Endothelial cell of umbilical vein (primary cell): ENCODE measurements around the gene CLEC16A.

Experiments used
- EZH2 ChIP-seq: IDR thresholded peaks from 2 replicates; pipeline ENCODE4 v1.6.1; 2012; ENCODE audit warnings: borderline replicate concordance, low read depth, mild to moderate bottlenecking, moderate library complexity, low read length, inconsistent platforms; ENCODE audit not compliant: severe bottlenecking
- GATA2 ChIP-seq: IDR thresholded peaks from 2 replicates; pipeline ENCODE4 v1.7.0; 2011; ENCODE audit warnings: low read depth, mild to moderate bottlenecking, moderate library complexity, mixed read lengths, low read length; ENCODE audit not compliant: insufficient read length, insufficient read depth
- MAX ChIP-seq: IDR thresholded peaks from 2 replicates; pipeline ENCODE4 v1.6.1; 2011; ENCODE audit not compliant: insufficient read depth, insufficient read length
- MYC ChIP-seq: IDR thresholded peaks from one replicate; pipeline ENCODE4 v1.6.1; 2011; ENCODE audit warnings: mild to moderate bottlenecking, low read depth, low read length
- POLR2AphosphoS5 ChIP-seq: IDR thresholded peaks from 2 replicates; pipeline ENCODE4 v1.6.1; 2012; ENCODE audit warnings: low read depth, mild to moderate bottlenecking, control low read depth, low read length, moderate library complexity; ENCODE audit not compliant: insufficient read depth
- TF ChIP-seq, protein P1 (sequence below), 2 donors: IDR thresholded peaks; 1 replicate in 1 of 2; 2 replicates in 1 of 2; pipeline ENCODE4 v1.5.1; 2011; ENCODE audit warnings: low read length in 2 of 2, mild to moderate bottlenecking in 2 of 2, moderate library complexity in 2 of 2, control low read depth in 1 of 2, inconsistent platforms in 1 of 2, low read depth in 1 of 2; ENCODE audit not compliant: insufficient read depth in 1 of 2; ENCODE audit errors: extremely low read depth in 1 of 2

GRCh38 chr16:10943064-10943353, 1.4 kb upstream of the CLEC16A start:
- TF ChIP-seq POLR2AphosphoS5 (no peak), EZH2 (no peak), MAX (no peak), GATA2 (no peak), MYC (no peak)
- TF ChIP-seq, protein P1, sequence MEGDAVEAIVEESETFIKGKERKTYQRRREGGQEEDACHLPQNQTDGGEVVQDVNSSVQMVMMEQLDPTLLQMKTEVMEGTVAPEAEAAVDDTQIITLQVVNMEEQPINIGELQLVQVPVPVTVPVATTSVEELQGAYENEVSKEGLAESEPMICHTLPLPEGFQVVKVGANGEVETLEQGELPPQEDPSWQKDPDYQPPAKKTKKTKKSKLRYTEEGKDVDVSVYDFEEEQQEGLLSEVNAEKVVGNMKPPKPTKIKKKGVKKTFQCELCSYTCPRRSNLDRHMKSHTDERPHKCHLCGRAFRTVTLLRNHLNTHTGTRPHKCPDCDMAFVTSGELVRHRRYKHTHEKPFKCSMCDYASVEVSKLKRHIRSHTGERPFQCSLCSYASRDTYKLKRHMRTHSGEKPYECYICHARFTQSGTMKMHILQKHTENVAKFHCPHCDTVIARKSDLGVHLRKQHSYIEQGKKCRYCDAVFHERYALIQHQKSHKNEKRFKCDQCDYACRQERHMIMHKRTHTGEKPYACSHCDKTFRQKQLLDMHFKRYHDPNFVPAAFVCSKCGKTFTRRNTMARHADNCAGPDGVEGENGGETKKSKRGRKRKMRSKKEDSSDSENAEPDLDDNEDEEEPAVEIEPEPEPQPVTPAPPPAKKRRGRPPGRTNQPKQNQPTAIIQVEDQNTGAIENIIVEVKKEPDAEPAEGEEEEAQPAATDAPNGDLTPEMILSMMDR (IDR thresholded peaks at IDR 0.05; ENCODE audit: extremely low read depth in 1 of 2, insufficient read depth in 1 of 2, low read depth in 1 of 2, low read length in 2 of 2): no peak
